PC-9 (cell line): ENCODE measurements around the gene MRPS27. TPM values are rescaled to one million over a fixed set of nuclear protein-coding genes. Genes with fewer than 3 reads are reported as not detected.

Experiments used
- BruUV-seq: library from RNA; stranded (reverse); fragments of 400-500 nt; replicated peaks from 2 replicates; lab custom pipeline; 2021; lab: Mats Ljungman, UMichigan
- CTCF ChIA-PET: fragments of 300-600 bp; sonication (Branson Sonifier 250); formaldehyde crosslinking; loops from one replicate; lab custom pipeline; 2022; ENCODE audit warnings: antibody characterized with exemption; lab: Charles Lee
- POLR2A ChIA-PET: fragments of 300-600 bp; sonication (Branson Sonifier 250); formaldehyde crosslinking; loops from one replicate; lab custom pipeline; 2022; ENCODE audit warnings: antibody characterized with exemption; ENCODE audit not compliant: unreplicated experiment; lab: Charles Lee
- DNase-seq, 2 experiments: peaks; one replicate each; pipeline versions ENCODE4 v3.0.0 to v3.0.0-alpha.2; 2015 to 2022; ENCODE audit warnings: mixed read lengths in 1 of 2
- H2AFZ ChIP-seq: fragments of 200-600 bp; sonication (generic); 2 replicates; pipeline ENCODE4 v1.8.1; 2017; ENCODE audit warnings: antibody characterized with exemption
- H3F3A ChIP-seq: fragments of 200-600 bp; sonication (generic); 2 replicates; pipeline ENCODE4 v1.8.1; 2017; ENCODE audit warnings: antibody characterized with exemption, mild to moderate bottlenecking, low read depth; ENCODE audit not compliant: insufficient read depth
- H3K27ac ChIP-seq: fragments of 200-600 bp; sonication (generic); 2 replicates; pipeline ENCODE4 v1.6.1; 2016; ENCODE audit warnings: mixed run types
- H3K27me3 ChIP-seq: fragments of 200-600 bp; sonication (generic); 2 replicates; pipeline ENCODE4 v1.6.1; 2016; ENCODE audit warnings: low read depth, mixed run types; ENCODE audit not compliant: insufficient read depth
- H3K36me3 ChIP-seq: fragments of 200-600 bp; sonication (generic); 2 replicates; pipeline ENCODE4 v1.6.1; 2016; ENCODE audit warnings: low read depth, mixed run types
- H3K4me1 ChIP-seq: fragments of 200-600 bp; sonication (generic); replicated peaks from 2 replicates; pipeline ENCODE4 v1.6.1; 2016; ENCODE audit warnings: mixed run types; ENCODE audit not compliant: insufficient read depth
- H3K4me2 ChIP-seq: fragments of 200-600 bp; sonication (generic); 2 replicates; pipeline ENCODE4 v1.6.1; 2017; ENCODE audit warnings: mixed run types
- H3K4me3 ChIP-seq: fragments of 200-600 bp; sonication (generic); 2 replicates; pipeline ENCODE4 v1.6.1; 2016; ENCODE audit warnings: mixed run types
- H3K79me2 ChIP-seq: fragments of 200-600 bp; sonication (generic); 2 replicates; pipeline ENCODE4 v1.6.1; 2017; ENCODE audit warnings: low read depth, mixed run types
- H3K9me2 ChIP-seq: fragments of 200-600 bp; sonication (generic); 2 replicates; pipeline ENCODE4 v1.8.1; 2017; ENCODE audit warnings: mild to moderate bottlenecking; ENCODE audit not compliant: insufficient read depth
- H3K9me3 ChIP-seq: fragments of 200-600 bp; sonication (generic); 2 replicates; pipeline ENCODE4 v1.8.1; 2016; ENCODE audit warnings: low read depth; ENCODE audit not compliant: insufficient read depth
- H4K20me1 ChIP-seq: fragments of 200-600 bp; sonication (generic); 2 replicates; pipeline ENCODE4 v1.8.1; 2017; ENCODE audit not compliant: insufficient read depth
- CTCF ChIP-seq: fragments of 200-600 bp; sonication (generic); conservative IDR thresholded peaks from 2 replicates; pipeline ENCODE4 v1.6.1; 2017; ENCODE audit warnings: mixed run types, antibody characterized with exemption, mild to moderate bottlenecking, moderate library complexity
- EZH2 ChIP-seq: fragments of 200-600 bp; sonication (generic); IDR thresholded peaks from 2 replicates; pipeline ENCODE4 v1.8.0; 2017; ENCODE audit warnings: antibody characterized with exemption, low read depth
- intact Hi-C: fragments of 100-400 bp; cut with micrococcal nuclease; formaldehyde crosslinking; loops from one replicate; pipeline ENCODE4 v1.10.0; 2022; ENCODE audit not compliant: unreplicated experiment
- total RNA-seq: library from RNA; stranded (reverse); gene quantifications from 2 replicates; pipeline ENCODE4 v1.2.3, GENCODE V29; 2021

MRPS27 gene
- total RNA-seq, 1 experiment from 2014 or later: 71.0 TPM

GRCh38 chr5:72223371-72223770, 96.7 kb downstream of the MRPS27 start:
- Histone ChIP-seq H3K27ac (no peak overlapping the region), H3F3A (no peaks in the 10 kb centered on the region), H3K9me2 (no peaks in the 10 kb centered on the region), H2AFZ (no peak overlapping the region), H3K27me3 (no peaks in the 10 kb centered on the region), H3K4me1 (no peaks in the 10 kb centered on the region), H3K9me3 (no peaks in the 10 kb centered on the region), H3K36me3 (peaks cover 27% of the 10 kb centered on the region), H3K4me3 (no peak overlapping the region), H3K4me2 (no peak overlapping the region), H3K79me2 (no peaks in the 10 kb centered on the region), H4K20me1 (no peaks in the 10 kb centered on the region)
- intact Hi-C loops: no loop called here
- no peak for DNase-seq
- ChIA-PET POLR2A (no interaction called here), CTCF (no interaction called here)
- BruUV-seq: no TSS peak
- TF ChIP-seq CTCF: no peak
- TF ChIP-seq EZH2: no peak

- POLR2A ChIA-PET: no interaction called here
- H3K4me2 ChIP-seq: no peak overlapping the region
- DNase-seq: no peak
- no peaks in the 10 kb centered on the region for H3K9me2 ChIP-seq
- TF ChIP-seq CTCF (no peak), EZH2 (no peak)
- H3K27ac ChIP-seq: no peak overlapping the region
- H3K9me3 ChIP-seq: no peaks in the 10 kb centered on the region
- H4K20me1 ChIP-seq: no peaks in the 10 kb centered on the region
- no peaks in the 10 kb centered on the region for H3K4me1 ChIP-seq
- no peaks in the 10 kb centered on the region for H3F3A ChIP-seq
- peaks cover 26% of the 10 kb centered on the region for H3K36me3 ChIP-seq
- BruUV-seq: no TSS peak
- H3K4me3 ChIP-seq: no peak overlapping the region
- no peak overlapping the region for H2AFZ ChIP-seq
- intact Hi-C loops: no loop called here
- H3K79me2 ChIP-seq: no peaks in the 10 kb centered on the region
- CTCF ChIA-PET: no interaction called here
- H3K27me3 ChIP-seq: no peaks in the 10 kb centered on the region
These were observed 97.5 kb downstream of the MRPS27 start for GRCh38 chr5:72222521-72222920.

GRCh38 chr5:72221541-72221940, 98.5 kb downstream of the MRPS27 start:
- TF ChIP-seq CTCF: no peak
- TF ChIP-seq EZH2: no peak
- H3K4me1 ChIP-seq: no peaks in the 10 kb centered on the region
- no peak overlapping the region for H3K27ac ChIP-seq
- no peaks in the 10 kb centered on the region for H3F3A ChIP-seq
- no peaks in the 10 kb centered on the region for H4K20me1 ChIP-seq
- no peak overlapping the region for H3K4me3 ChIP-seq
- no peaks in the 10 kb centered on the region for H3K9me2 ChIP-seq
- ChIA-PET POLR2A (no interaction called here), CTCF (no interaction called here)
- intact Hi-C loops: no loop called here
- H2AFZ ChIP-seq: no peak overlapping the region
- no peak overlapping the region for H3K4me2 ChIP-seq
- H3K9me3 ChIP-seq: no peaks in the 10 kb centered on the region
- H3K27me3 ChIP-seq: no peaks in the 10 kb centered on the region
- no peak for DNase-seq
- no TSS peak for BruUV-seq
- no peaks in the 10 kb centered on the region for H3K79me2 ChIP-seq
- peaks cover 26% of the 10 kb centered on the region for H3K36me3 ChIP-seq
